Loucy (cell line): ENCODE results near the gene PNPLA6.
"Not testable (repeated sequence)": the region's sequence is repeated elsewhere in the genome, so short reads cannot be mapped to it uniquely, and the experiment has no call there.

Experiments used
- H2AFZ ChIP-seq: fragments of 200-600 bp; sonication (generic); 2 replicates; pipeline ENCODE4 v1.6.0; 2016; ENCODE audit warnings: antibody characterized with exemption, mild to moderate bottlenecking, low read length, moderate library complexity
- H3F3A ChIP-seq: fragments of 200-600 bp; 2 replicates; pipeline ENCODE4 v1.6.0; 2016; ENCODE audit warnings: antibody characterized with exemption, low read depth, mild to moderate bottlenecking
- H3K27me3 ChIP-seq: fragments of 200-600 bp; sonication (generic); 2 replicates; pipeline ENCODE4 v1.6.1; 2014; ENCODE audit warnings: low read length, mild to moderate bottlenecking; ENCODE audit not compliant: insufficient read depth, poor library complexity, severe bottlenecking
- H3K36me3 ChIP-seq: fragments of 200-600 bp; sonication (generic); 2 replicates; pipeline ENCODE4 v1.6.1; 2016; ENCODE audit warnings: low read length; ENCODE audit not compliant: insufficient read depth
- H3K4me1 ChIP-seq: fragments of 200-600 bp; sonication (generic); 2 replicates; pipeline ENCODE4 v1.5.1; 2014; ENCODE audit warnings: low read length, mild to moderate bottlenecking; ENCODE audit not compliant: insufficient read depth, poor library complexity, severe bottlenecking
- H3K4me2 ChIP-seq: fragments of 200-600 bp; sonication (generic); 2 replicates; pipeline ENCODE4 v1.6.0; 2014; ENCODE audit warnings: antibody characterized with exemption, low read length, low read depth, mild to moderate bottlenecking; ENCODE audit not compliant: poor library complexity, severe bottlenecking
- H3K4me3 ChIP-seq: fragments of 200-600 bp; sonication (generic); 2 replicates; pipeline ENCODE4 v1.5.1; 2014; ENCODE audit warnings: low read length, mild to moderate bottlenecking, mixed read lengths; ENCODE audit not compliant: poor library complexity, severe bottlenecking
- H3K79me2 ChIP-seq: fragments of 200-600 bp; sonication (generic); 2 replicates; pipeline ENCODE4 v1.6.1; 2014; ENCODE audit warnings: low read length; ENCODE audit not compliant: insufficient read depth
- H3K9ac ChIP-seq: fragments of 200-600 bp; sonication (generic); 2 replicates; pipeline ENCODE4 v1.6.0; 2014; ENCODE audit warnings: mild to moderate bottlenecking, low read depth, low read length, moderate library complexity; ENCODE audit not compliant: poor library complexity, severe bottlenecking
- H3K9me2 ChIP-seq: fragments of 200-600 bp; sonication (generic); replicated peaks from 2 replicates; pipeline ENCODE4 v1.6.1; 2016; ENCODE audit warnings: low read depth, low read length, mixed read lengths
- H3K9me3 ChIP-seq: fragments of 200-600 bp; sonication (generic); 2 replicates; pipeline ENCODE4 v1.6.1; 2014; ENCODE audit warnings: mild to moderate bottlenecking, antibody characterized with exemption, low read length, low read depth; ENCODE audit not compliant: insufficient read depth
- H4K20me1 ChIP-seq: fragments of 200-600 bp; sonication (generic); 2 replicates; pipeline ENCODE4 v1.6.0; 2014; ENCODE audit warnings: antibody characterized with exemption, low read length, mild to moderate bottlenecking; ENCODE audit not compliant: insufficient read depth, poor library complexity, severe bottlenecking
- CTCF ChIP-seq: fragments of 200-600 bp; sonication (generic); conservative IDR thresholded peaks from 2 replicates; pipeline ENCODE4 v1.5.1; 2014; ENCODE audit warnings: mild to moderate bottlenecking, antibody characterized with exemption, low read length
- EZH2phosphoT487 ChIP-seq: fragments of 200-600 bp; IDR thresholded peaks from 2 replicates; pipeline ENCODE4 v1.6.1; 2018; ENCODE audit warnings: antibody characterized with exemption, mild to moderate bottlenecking, moderate library complexity, borderline replicate concordance

The PNPLA6 gene

GRCh38 chr19:7533925-7534480, 1.5 kb upstream of the PNPLA6 start:
- no peaks in the 10 kb centered on the region for H3K36me3 ChIP-seq
- no peaks in the 10 kb centered on the region for H3K27me3 ChIP-seq
- H3K4me3 ChIP-seq: peak overlapping the region; percentile 89

GRCh38 chr19:7534531-7535046, 928 bp upstream of the PNPLA6 start:
- no peaks in the 10 kb centered on the region for H3K79me2 ChIP-seq
- H3K4me2 ChIP-seq: peak overlapping the region; percentile 98
- H2AFZ ChIP-seq: peak overlapping the region; percentile 96
- H3F3A ChIP-seq: no peaks in the 10 kb centered on the region
- no peaks in the 10 kb centered on the region for H3K27me3 ChIP-seq
- no peaks in the 10 kb centered on the region for H3K9me3 ChIP-seq
- no peak for TF ChIP-seq EZH2phosphoT487
- TF ChIP-seq CTCF: 0 out of 2 replicates have a peak, but pooled peaks have one; percentile 7
- no peaks in the 10 kb centered on the region for H3K4me1 ChIP-seq
- H3K9me2 ChIP-seq: no peaks in the 10 kb centered on the region
- peak overlapping the region; percentile 89 for H3K4me3 ChIP-seq
- no peaks in the 10 kb centered on the region for H3K36me3 ChIP-seq
- no peaks in the 10 kb centered on the region for H4K20me1 ChIP-seq
- peak overlapping the region; percentile 82 for H3K9ac ChIP-seq

More at GRCh38 chr19:7533925-7534480, 1.5 kb upstream of the PNPLA6 start:
- TF ChIP-seq EZH2phosphoT487 (no peak), CTCF (no peak)
- Histone ChIP-seq H2AFZ (peak overlapping the region; percentile 96), H3K79me2 (no peaks in the 10 kb centered on the region), H3K4me2 (peak overlapping the region; percentile 98), H4K20me1 (no peaks in the 10 kb centered on the region), H3K4me1 (no peaks in the 10 kb centered on the region), H3K9me3 (no peaks in the 10 kb centered on the region), H3F3A (no peaks in the 10 kb centered on the region), H3K9me2 (no peaks in the 10 kb centered on the region), H3K9ac (peak overlapping the region; percentile 82)

GRCh38 chr19:7535998-7536695, 630 bp downstream of the PNPLA6 start:
- Histone ChIP-seq H3K9me2 (no peaks in the 10 kb centered on the region), H3K79me2 (no peaks in the 10 kb centered on the region), H3F3A (no peaks in the 10 kb centered on the region), H2AFZ (peak overlapping the region; percentile 96), H3K36me3 (no peaks in the 10 kb centered on the region), H3K4me3 (peak overlapping the region; percentile 89), H3K27me3 (no peaks in the 10 kb centered on the region), H3K4me2 (peak overlapping the region; percentile 98), H3K9me3 (no peaks in the 10 kb centered on the region), H3K4me1 (no peaks in the 10 kb centered on the region), H3K9ac (peak overlapping the region; percentile 82), H4K20me1 (no peaks in the 10 kb centered on the region)
- no peak for TF ChIP-seq CTCF
- no peak for TF ChIP-seq EZH2phosphoT487

GRCh38 chr19:7538990-7539389, 3.5 kb downstream of the PNPLA6 start:
- not testable (repeated sequence) for H3F3A ChIP-seq, H3K9me3 ChIP-seq, H3K4me1 ChIP-seq, H4K20me1 ChIP-seq, H3K36me3 ChIP-seq, H2AFZ ChIP-seq, H3K9ac ChIP-seq, H3K79me2 ChIP-seq, H3K4me2 ChIP-seq, H3K9me2 ChIP-seq, H3K27me3 ChIP-seq, H3K4me3 ChIP-seq
